CD4-positive, alpha-beta T cell treated with Interleukin-4 for 1 hour (primary cell): ENCODE measurements around the gene AURKB.
"Not testable (repeated sequence)": the region's sequence is repeated elsewhere in the genome, so short reads cannot be mapped to it uniquely, and the experiment has no call there.

Experiments used
- DNase-seq, 2 donors: peaks; one replicate each; pipeline ENCODE4 v3.0.0-alpha.2; 2020 to 2022

Gene AURKB

DNA sequence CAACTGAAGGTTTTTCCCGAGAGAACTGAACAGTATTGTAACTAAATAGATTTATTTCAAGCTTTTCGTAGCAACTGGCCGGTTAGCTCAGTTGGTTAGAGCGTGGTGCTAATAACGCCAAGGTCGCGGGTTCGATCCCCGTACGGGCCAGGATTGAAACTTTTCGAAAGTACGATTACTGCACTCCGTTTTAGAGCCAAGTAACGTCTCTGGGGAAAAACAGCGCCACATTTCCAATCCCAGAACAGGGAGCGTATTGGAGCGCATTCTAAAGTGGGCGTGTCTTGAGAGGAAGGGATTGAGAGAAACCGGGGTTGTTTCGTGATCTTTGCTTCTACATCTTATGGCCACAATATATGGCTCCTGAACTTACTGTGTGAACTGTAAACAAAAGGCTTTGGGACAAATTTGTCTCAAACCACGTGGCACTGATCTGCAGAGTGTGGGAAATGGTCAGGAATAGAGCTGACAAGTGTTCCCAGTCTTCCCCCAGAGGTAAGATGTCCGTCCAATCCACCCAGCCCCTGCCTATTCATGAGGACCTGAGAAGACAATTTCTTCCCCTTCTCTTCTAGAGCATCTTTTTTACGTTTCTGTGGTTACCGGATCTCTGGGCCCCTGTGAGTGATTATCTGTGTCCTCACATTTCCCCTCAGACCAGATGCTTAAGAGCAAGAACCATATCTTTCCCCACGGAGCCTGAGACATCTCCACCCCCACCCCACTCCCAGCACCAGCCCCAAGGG lies 22.7 kb downstream of the AURKB start:
- peak; percentile 89 to 94 for DNase-seq

DNA sequence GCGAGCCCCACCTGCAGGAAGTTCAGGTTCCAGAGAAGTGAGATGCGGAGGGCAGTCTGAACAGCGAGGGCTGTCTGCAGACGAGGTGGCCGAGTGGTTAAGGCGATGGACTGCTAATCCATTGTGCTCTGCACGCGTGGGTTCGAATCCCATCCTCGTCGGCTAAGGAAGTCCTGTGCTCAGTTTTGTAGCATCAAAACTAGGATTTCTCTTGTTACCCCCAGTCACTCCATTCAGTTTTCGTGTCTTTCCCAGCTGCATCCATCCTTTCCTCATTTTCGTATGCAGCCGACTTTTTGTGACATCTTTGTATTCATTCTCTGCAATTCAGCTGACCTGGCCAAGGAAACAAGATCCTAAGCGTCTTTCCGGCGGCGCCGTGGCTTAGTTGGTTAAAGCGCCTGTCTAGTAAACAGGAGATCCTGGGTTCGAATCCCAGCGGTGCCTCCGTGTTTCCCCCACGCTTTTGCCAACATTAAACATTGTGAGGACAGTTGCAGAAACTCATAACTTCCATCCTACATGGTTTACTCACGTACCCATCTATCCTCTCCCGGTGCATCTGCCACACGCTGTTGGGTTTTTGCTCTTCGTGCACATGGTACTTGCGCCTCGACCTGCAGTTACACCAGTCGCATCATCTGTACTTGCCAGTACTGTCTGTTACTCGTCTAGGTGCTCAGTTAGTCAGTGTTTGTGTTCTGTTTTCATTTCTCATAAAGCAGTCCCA lies 23.4 kb downstream of the AURKB start:
- peak; percentile 95 for DNase-seq

DNA sequence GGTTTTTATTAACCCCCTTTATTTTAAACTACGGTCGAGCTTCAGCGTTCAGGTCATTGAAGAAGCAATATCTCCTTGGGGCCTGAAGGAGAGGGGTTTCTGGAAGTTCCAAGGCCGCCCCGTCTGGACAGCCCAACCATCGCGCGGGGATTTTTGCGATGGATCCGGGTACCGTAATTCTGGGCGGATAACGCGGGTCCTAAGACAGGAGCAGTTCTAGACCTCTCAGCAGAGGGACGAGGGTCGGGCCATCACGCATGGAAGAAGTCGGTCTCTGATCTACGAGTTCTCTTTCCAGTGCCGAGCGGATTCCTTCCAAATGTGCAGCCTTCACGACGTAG lies 24.0 kb downstream of the AURKB start:
- no peak for DNase-seq

DNA sequence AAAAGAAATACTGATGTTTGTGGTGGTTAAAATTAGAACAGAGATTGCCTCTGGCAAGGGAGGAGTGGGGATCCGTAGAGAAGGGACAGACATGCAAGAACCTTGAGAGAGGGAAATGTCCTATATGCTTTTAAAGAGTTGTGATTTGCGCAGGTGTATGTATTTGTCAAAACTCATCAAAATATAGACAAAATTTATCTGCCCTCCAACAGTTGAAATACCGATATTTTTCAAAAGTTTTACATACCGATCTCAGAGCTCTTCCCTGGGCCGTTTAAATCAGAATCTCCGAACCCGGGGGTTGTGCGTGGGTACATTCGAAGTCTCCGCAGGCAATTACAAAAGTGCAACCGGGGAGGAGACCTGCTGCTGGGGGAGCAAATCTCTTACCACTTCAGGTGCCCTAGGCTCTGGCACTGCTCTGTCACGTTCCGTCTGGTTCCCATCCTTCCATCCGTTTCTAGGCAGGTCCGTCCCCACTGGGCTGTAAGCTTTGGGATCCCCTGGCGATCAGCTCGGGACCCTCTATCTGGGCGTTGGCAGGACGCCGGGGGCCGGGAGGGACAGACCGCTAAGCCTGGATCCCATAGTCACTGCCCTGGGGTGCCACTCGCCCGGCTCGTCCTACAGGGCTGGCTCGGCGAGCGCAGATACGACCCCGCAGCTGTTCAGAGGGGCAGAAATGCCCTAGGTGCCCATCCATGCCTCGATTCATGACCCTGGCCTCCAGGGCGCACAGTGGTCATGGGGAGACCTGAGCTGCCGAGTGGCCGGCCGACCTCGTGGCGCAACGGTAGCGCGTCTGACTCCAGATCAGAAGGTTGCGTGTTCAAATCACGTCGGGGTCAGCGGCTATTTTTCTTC lies 24.6 kb downstream of the AURKB start:
- peak; percentile 91 to 93 for DNase-seq

DNA sequence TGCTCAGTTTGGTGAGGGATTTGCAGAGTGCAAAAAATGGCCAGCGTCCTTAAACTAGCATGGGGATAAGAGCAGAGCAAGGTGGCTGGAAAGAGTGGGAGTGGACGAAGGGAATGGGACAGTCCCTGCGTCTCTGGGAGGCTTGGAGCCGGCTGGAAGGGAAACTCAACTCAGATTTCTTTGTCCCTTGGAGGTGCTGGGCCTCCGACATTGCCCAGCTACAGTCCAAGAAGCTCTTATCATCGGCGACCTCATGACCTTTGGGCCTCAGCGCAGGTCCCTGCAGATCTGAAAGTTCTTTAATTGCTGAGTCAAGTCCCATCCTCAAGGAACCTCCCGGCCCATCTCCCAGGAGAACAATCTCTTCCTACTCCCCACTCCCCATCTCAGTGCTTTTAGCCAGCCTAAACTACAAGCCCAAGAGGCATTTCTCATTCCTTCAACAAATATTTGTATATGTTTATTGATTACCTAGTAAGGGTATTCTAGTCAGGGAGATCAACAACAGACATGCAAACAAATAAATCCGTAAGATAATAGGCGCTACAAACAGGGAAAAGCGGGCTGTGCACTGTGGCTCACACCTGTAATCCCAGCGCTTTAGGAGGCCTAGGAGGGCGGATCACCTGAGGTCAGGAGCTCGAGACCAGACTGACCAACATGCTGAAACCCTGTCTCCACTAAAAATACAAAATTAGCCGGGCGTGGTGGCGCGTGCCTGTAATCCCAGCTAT lies 33.2 kb downstream of the AURKB start:
- no peak for DNase-seq

DNA sequence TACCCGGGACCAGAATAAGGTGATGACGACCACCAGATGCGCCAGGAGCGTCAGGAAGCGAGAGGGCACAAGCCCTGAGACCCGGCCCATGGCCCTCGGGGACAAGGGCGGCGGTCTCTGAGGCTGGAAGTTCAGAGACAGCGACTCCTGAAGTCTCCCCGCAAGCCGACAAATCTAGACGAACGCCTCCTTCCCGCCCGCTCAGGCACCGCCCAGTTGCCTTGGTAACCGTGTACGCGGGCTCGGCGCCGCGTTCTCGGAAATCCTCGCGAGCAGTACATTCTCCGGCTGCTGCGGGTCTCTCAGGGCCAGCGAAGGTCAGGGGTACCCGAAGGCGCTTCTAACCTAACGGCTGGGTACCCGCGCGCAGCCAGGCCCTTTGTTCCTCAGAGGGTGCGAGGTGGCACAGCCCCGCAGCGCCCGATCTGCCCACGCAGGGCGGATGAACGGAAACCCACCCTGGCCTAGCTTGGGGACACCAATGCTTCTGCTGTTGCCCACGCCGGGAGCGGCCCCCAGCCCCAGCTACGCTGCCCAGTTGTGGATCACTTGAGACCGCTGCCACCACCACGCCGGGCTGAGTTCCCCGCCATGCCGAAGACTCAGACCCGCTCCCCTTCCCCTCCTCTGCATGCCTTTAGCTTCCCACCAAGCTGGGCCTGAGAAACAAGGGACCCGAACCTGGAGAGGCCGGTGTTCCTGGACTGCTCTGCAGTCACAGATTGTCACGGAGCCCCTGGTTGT lies 34.0 kb downstream of the AURKB start, which contains the start of gene TMEM107:
TSS of gene TMEM107 (minus strand) at position 184 of the 744 bp plus-strand sequence. CDS start at position 90, 94 bp downstream.
- peak; percentile 89 to 90 for DNase-seq

DNA sequence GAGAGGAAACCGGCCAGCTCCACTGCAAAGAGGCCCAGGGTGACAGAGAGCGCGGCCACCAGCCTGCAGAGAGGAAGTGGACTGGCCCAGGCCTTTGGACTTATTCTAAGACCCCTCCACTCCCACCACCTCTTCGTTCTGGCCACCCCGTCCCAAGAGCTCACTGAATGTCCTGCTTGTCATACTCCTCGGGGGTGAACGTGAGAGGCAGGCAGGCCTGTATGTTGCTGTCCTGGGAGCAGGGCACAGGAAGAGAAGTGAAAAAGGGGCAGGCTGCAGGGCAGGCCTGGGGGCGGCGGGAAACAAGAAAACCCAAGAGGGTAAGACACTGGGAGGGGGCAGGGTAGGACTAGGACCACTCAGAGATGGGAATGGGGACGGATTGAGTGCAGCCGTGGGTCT lies 34.6 kb downstream of the AURKB start:
- DNase-seq, result no peak

DNA sequence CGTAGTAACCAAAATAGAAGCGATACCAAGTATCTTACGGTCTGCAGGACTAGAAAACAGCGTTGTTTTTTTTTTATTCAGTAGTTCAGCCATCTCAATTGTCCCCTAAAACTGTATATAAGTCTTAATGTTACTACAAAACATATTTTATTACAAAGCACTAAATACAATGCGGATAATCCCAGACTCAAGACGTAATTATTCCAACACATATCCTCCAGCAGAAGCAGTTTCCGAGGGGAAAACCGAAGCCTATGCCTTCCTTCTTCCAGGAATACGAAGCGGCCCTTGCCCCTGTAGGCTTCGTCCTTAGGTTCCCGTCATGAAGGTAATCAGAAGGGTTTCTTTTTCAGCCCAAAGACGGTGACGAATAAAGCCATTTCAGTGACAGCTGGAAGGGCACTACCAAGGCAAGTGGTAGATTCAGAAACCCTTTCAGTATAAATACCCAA lies 36.5 kb downstream of the AURKB start:
- no peak for DNase-seq

DNA sequence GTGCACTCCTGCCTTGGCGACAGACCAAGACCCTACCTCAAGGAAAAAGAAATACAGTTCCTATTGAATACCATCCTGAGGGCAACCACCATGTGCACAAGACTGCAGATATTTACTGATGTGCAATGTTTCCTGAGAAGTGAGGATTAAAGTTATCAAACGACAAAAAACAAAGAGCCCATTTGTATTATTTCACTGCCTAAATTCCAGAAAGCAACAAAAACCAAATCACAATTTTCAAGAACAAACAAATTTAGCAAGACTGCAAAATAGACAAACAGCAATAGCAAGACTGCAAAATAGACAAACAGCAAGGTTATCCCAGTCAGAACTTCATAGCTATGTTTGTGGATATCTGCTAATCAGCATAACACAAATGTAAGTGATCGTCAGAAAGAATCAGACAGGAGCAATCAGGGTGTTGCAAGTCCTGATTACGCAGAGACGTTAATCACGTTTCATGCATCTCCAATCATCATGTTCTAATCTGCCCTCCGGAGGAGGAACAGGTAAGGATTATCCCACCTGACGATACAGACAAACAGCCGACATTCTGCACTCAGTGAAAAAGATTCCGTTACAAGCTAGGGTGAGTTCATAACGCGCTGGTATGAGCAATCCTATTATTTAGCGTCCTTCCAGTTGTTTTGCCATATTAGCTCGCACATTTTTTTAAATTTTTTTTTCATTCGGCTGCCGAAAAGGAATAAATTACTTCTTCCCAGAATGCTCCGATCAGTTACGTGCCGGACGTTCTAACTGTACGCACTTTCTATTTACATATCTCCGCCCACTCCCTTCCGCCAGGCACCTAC lies 37.1 kb downstream of the AURKB start:
- peak; percentile 92 to 94 for DNase-seq

DNA sequence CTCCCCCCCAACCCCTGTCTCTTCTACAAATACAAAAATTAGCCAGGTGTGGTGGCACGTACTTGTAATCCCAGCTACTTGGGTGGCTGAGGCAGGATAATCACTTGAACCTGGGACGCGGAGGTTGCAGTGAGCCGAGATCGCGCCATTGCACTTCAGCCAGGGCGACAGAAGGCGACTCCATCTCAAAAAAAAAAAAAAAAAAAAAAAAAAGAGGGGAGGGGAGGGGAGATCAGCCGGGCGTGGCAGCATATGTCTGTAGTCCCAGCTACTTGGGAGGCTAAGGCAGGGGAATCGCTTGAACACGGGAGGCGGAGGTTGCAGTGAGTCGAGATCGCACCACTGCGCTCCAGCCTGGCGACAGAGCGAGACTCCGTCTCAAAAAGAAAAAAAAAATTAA lies 40.2 kb downstream of the AURKB start:
- DNase-seq, result not testable (repeated sequence)

DNA sequence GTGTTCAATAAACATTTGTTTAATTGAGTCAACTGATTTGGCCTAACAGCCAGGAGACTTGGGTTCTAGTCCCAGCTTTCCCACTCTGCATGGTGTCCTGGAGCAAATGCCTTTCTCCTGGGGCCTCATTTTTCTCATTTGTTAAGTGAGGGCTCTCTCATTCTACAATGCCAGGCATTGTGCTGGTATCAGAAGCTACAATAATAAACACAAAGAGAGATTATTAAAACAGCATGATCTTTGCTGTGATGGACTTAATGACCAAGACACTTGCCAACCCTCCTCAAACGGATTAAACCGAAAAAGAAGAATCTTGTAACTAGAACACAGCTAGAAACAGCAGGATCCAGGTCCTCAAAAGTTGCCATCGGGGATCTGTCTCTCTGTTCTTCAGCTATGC lies 42.8 kb downstream of the AURKB start:
- DNase-seq, result no peak

DNA sequence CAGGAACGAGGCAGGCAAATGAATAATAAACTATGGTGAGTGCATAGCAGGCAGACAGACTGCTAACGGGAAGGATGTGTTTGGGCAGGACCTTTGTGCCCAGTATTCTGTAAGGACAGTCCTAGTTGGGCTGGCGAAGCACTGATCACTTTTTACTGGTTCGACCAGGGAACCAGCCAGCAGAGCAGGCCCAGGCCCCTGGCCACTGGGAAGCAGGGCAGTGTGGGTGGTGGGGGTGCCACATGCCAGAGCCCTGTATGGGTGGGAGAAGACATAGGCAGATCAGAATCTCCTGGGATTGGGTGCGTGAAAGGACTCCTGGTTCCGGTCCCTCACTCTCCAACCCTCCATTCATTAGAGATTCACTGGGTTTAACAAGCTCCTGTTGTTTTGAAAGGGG lies 43.6 kb downstream of the AURKB start:
- no peak for DNase-seq

DNA sequence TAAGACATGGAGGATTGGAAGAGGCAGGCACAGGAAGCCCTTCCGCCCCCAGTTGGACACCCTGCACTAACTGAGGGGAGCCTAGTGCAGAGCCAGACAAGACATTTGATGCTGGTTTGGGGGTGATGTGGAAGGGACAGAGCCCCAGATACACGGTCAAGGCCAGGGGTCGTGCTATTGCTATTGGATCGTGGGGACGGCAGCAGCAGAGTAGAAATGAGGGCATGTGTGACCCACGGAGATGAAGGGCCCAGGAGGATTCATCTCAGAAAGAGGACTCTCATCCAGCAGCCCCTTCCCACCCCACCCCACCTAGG lies 45.6 kb downstream of the AURKB start:
- no peak for DNase-seq

DNA sequence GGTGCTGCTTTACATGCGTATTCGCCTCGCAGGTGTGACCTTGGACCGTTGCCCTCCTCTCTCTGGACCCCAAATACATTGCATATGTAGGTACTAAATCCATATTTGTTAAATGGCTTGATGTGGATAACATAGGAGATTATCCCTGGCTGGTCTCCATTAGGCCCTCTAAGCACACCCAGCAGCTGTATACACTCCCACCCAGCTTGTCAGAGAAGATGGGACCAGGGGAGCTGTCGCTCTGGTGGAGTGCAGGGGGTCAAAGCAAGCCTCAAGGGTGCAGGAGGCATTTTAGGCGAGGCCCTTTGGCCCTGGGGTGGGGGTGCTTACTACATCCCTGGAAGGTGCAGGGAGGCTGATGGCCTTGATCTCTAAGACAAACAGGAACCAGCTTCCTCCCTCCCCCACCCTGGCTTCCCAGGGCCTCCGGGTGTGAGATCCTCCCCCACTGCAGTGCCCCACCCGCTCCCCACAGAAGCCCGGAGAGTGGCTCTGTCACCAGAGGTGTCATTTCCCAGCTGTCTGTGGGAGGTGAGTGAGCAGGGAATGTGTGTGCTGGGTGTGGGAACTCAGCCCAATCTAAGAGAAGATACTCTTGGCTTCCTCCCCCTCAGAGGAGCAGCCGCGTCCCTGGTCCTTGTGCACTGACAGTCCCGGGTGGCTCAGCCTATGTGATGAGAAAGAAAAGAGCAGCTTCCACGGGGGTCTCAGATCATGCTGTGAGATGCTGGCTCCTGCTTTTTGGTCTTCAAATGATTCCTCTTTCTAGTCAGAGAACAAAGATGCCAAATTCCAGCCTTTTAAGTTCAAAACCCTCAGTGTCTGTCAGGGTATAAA lies 46.2 kb downstream of the AURKB start:
- DNase-seq, result peak; percentile 77 to 82

DNA sequence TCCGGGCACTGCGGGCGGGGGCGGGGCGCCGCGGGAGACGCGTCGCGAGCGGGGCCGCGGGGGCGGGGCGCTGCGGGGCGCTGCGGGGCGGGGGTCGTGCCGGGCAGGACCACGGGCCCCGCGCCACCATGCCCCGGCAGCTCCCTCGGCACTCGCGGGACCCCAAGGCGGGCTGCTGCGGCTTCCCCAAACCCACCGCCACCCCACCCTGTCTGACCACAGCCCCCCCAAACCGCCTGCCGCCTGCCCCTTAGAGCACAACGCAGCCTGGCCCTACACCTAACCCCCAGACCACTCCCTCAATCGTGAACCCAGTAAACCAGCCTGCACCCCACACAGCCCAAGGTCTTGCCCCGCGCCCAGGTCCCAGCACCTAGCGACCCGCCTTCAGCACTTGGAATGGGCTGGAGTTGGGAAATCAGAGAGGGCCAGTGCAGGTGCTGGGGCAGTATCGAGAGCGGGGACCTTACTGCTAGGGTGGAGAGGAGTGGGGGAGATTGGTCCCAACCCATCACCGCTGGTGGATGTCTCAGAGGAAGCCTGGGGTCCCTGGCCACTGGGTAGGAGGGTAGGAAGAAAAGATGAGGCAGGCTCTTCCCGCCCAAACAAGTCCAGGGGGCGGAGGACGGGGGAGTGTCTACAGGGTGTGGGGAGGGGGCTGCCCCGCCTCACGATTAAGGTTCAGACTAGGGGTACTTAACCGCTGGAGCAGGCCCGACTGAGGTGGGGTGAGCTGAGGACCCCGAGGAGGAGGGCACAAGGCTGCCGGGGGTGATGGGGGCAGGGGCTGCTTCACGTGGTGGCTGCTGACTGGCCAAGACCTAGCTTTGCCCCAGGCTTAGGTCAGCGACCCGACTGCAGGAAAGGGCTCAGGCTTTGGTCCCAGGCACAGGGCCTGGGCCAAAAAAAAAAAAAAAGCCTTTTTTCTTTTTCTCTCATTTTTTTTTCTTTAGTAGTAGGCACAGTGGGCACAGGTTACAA lies 47.1 kb downstream of the AURKB start:
- peak in 1 of 2 donors; percentile 24 for DNase-seq

DNA sequence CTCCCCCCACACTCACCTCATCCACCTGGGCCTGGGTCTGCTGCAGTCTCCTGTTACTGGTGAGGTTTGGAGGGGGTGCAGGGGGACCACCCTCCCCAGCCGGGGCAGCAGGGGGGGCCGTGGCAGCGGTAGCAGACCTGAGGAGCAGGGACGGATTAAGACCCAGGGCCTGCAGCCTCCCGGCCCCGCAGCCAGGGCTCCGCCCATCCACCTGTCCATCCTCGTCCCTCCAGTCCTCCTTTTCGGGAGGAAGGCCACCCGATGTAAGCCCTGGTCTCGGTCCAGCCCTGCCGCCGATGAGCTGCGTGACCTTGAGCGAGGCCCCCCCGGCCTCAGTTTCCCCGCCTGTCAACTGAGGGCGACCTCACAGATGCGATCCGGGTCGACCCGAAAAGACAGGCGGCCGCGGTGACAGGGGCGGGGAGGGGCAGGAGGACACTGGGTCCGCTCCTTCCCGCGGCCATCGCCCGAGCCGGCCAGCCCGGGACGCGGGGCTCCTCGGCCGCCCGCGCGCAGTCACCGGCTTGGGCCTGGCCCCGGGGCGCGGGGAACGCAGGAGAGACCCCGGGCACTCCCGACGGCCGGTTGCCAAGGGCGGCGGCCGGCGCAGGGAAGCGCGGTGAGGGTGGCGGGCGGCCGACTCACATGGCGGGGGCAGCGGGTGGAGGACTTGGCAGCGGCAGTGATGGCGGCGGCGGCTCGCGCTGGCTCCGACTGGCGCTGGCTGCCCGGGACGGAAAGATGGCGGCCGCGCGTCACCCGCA lies 48.0 kb downstream of the AURKB start, which contains the start of gene VAMP2:
TSS of gene VAMP2 (minus strand) at position 716 of the 764 bp plus-strand sequence. CDS start at position 647, 69 bp downstream.
- peak; percentile 83 for DNase-seq

DNA sequence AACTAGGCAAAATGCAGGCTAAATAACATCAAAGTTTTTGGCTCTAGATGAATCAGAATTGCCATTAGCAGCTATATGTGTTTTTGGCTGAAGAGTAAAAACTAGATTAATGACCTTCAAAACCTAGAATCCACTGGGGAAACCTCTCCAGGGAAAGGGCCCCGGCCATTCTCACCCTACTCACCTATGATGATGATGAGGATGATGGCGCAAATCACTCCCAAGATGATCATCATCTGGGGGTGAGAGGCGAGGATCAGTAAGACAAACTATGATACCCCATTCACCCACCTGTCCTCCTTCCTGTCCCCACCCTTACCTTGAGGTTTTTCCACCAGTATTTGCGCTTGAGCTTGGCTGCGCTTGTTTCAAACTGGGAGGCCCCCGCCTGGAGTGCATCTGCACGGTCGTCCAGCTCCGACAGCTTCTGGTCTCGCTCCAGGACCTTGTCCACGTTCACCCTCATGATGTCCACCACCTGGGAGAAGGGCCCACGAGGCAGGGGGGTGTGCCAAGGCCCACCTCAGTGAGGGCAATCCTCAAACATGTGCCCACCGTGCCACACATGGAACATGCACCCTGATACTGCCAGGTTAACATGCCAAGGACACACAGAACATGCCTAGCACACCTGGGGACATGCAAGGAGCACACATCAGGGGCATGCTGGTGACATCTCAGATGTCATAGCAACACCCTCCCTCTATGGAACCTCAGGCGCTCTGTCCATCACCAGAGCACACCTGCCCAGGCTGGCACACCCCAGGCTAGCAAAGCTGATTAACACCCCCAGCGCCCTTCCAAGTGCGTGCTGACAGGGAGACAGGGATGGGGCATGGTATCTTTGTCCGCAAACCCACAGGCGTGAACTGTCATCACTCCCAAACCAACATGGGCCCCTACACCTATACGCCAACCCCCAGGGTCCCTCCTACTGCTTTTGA lies 48.8 kb downstream of the AURKB start:
- peak in 1 of 2 donors; percentile 37 for DNase-seq
